Gastroesophageal sphincter (tissue), 3 donors: ENCODE measurements around the gene TCP1.

ENCODE experiments used
- POLR2A ChIP-seq, 2 donors: fragments of 450-650 bp; IDR thresholded peaks; one replicate each; pipeline ENCODE4 v1.6.1; 2017; ENCODE audit warnings: antibody characterized with exemption in 2 of 2, mild to moderate bottlenecking in 2 of 2, moderate library complexity in 1 of 2
- POLR2AphosphoS5 ChIP-seq: sonication (generic); formaldehyde crosslinking; IDR thresholded peaks from one replicate; pipeline ENCODE4 v1.6.1; 2017; ENCODE audit warnings: antibody characterized with exemption
- TF ChIP-seq, protein P1 (sequence below), 4 experiments: fragments of 200-600 bp in 2 of 4; fragments of 450-650 bp in 2 of 4; sonication (generic) in 1 of 4; IDR thresholded peaks; one replicate each; pipeline ENCODE4 v1.5.1; 2017 to 2019; ENCODE audit warnings: antibody characterized with exemption in 4 of 4, mild to moderate bottlenecking in 2 of 4, moderate library complexity in 2 of 4

DNA sequence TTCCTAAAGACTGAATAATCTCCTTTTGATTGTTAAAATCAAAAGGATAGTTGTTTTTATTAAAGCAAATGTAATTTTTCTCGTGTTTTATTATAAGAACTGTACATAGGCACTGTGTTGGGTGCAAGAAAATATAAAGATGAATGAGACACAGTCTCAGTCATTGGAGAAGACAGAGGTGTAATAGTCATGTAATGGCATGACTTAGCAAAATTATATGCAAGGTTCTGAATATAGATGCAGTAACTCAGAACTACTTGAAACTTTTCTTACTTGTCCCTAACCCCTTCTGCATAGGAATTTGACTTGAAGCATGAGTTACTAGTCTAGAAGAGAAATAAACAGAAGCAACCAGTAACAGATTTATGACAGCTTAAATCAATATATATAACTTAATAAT, 47.2 kb downstream of the TCP1 start:
- TF ChIP-seq, protein P1, sequence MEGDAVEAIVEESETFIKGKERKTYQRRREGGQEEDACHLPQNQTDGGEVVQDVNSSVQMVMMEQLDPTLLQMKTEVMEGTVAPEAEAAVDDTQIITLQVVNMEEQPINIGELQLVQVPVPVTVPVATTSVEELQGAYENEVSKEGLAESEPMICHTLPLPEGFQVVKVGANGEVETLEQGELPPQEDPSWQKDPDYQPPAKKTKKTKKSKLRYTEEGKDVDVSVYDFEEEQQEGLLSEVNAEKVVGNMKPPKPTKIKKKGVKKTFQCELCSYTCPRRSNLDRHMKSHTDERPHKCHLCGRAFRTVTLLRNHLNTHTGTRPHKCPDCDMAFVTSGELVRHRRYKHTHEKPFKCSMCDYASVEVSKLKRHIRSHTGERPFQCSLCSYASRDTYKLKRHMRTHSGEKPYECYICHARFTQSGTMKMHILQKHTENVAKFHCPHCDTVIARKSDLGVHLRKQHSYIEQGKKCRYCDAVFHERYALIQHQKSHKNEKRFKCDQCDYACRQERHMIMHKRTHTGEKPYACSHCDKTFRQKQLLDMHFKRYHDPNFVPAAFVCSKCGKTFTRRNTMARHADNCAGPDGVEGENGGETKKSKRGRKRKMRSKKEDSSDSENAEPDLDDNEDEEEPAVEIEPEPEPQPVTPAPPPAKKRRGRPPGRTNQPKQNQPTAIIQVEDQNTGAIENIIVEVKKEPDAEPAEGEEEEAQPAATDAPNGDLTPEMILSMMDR (IDR thresholded peaks at IDR 0.05): no peak
- TF ChIP-seq POLR2AphosphoS5: no peak
- TF ChIP-seq POLR2A (IDR thresholded peaks at IDR 0.05): no peak
